Bone marrow (tissue), 2 donors: ENCODE measurements around the gene IL1RN.

Experiments used
- DNase-seq, 2 donors: peaks; one replicate each; lab custom pipeline; 2025; lab: John Stamatoyannopoulos, UW

IL1RN gene

GRCh38 chr2:113173542-113174375 lies 46.4 kb downstream of the IL1RN start, which contains the start of gene PSD4:
TSS of gene PSD4 (plus strand) at chr2:113173971. CDS start at chr2:113182457, 8,486 bp downstream.
- DNase-seq, result peak; percentile 60 to 87

- no peak for DNase-seq
Observed at GRCh38 chr2:113174376-113174750, 47.0 kb downstream of the IL1RN start.

- peak in 1 of 2 donors; percentile 46 for DNase-seq
Observed at GRCh38 chr2:113175042-113175628, 47.7 kb downstream of the IL1RN start.

- no peak for DNase-seq
Observed at GRCh38 chr2:113175736-113176695, 48.6 kb downstream of the IL1RN start.

- no peak for DNase-seq
Observed at GRCh38 chr2:113176696-113177355, 49.4 kb downstream of the IL1RN start.

GRCh38 chr2:113178069-113178746 lies 50.8 kb downstream of the IL1RN start:
- DNase-seq, result no peak

- no peak for DNase-seq
Observed at GRCh38 chr2:113178891-113179290, 51.5 kb downstream of the IL1RN start.

GRCh38 chr2:113179446-113180045 lies 52.1 kb downstream of the IL1RN start:
- no peak for DNase-seq

GRCh38 chr2:113180131-113180946 lies 52.9 kb downstream of the IL1RN start:
- DNase-seq, result no peak

- no peak for DNase-seq
Observed at GRCh38 chr2:113181258-113182051, 54.1 kb downstream of the IL1RN start.

- no peak for DNase-seq
Observed at GRCh38 chr2:113182471-113183260, 55.3 kb downstream of the IL1RN start.

GRCh38 chr2:113183264-113183663 lies 55.9 kb downstream of the IL1RN start:
- DNase-seq, result no peak
